ENCODE data around the gene HOXD4.

HOXD4 gene

GRCh38 chr2:176172895-176173566 lies 21.7 kb downstream of the HOXD4 start:
- DNase-seq, result no peak

- no peak for DNase-seq
Measured at GRCh38 chr2:176173567-176174381, 22.4 kb downstream of the HOXD4 start.

- DNase-seq, result no peak
Measured at GRCh38 chr2:176174382-176174823, 23.1 kb downstream of the HOXD4 start.

GRCh38 chr2:176174824-176175708 lies 23.7 kb downstream of the HOXD4 start:
- no peak for DNase-seq

GRCh38 chr2:176175709-176176607 lies 24.6 kb downstream of the HOXD4 start:
- no peak for DNase-seq

- no peak for DNase-seq
Measured at GRCh38 chr2:176177580-176178037, 26.3 kb downstream of the HOXD4 start.

- DNase-seq, result no peak
Measured at GRCh38 chr2:176178038-176178756, 26.8 kb downstream of the HOXD4 start.

- DNase-seq, result no peak
Measured at GRCh38 chr2:176178757-176179295, 27.5 kb downstream of the HOXD4 start.

- DNase-seq, result no peak
Measured at GRCh38 chr2:176181551-176181950, 30.2 kb downstream of the HOXD4 start.

GRCh38 chr2:176182671-176183070 lies 31.3 kb downstream of the HOXD4 start:
- no peak for DNase-seq

GRCh38 chr2:176184749-176185148 lies 33.4 kb downstream of the HOXD4 start:
- DNase-seq, result no peak

- DNase-seq, result no peak
Measured at GRCh38 chr2:176186024-176186423, 34.7 kb downstream of the HOXD4 start.

GRCh38 chr2:176187200-176187898 lies 36.0 kb downstream of the HOXD4 start:
- DNase-seq, result no peak

- no peak for DNase-seq
Measured at GRCh38 chr2:176187899-176188773, 36.8 kb downstream of the HOXD4 start, which contains the start of gene HOXD1. Gene HOXD1, plus strand, starts transcription at chr2:176188668. Its CDS starts 134 bp downstream, at chr2:176188802.

- no peak for DNase-seq
Measured at GRCh38 chr2:176188774-176189680, 37.7 kb downstream of the HOXD4 start.

GRCh38 chr2:176189681-176190641 lies 38.6 kb downstream of the HOXD4 start:
- peak; percentile 37 for DNase-seq

GRCh38 chr2:176192351-176192750 lies 41.0 kb downstream of the HOXD4 start:
- DNase-seq, result no peak

Data from hematopoietic multipotent progenitor cell treated with erythropoietin and hydrocortisone succinate and interleukin-3 and kit ligand, for 8 days (in vitro differentiated cells).